Measurements from ENCODE around the gene CACNA1A.

The CACNA1A gene

DNA sequence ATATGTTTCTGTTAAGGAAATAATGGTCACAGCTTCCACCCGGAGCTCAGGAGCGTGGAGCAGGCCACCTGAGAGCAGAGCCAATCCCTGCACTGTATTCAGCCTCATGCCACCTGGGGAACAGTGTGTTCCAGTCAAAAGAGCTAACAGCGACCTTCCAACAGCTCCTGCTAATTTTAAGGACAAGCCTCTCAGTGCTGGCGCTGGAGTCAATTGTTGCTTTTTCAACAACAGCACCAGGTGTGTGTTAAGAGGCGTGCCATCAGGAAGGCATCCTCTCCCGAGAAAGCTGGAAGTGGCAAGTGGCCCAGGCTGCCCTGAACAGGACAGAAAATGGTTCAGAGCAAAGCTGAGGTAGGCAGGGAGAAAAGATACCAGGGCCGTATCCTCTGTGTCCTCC lies 102.0 kb downstream of the CACNA1A start:
- DNase-seq (ENCODE audit: low spot score): no peak
- TF ChIP-seq, protein P1, sequence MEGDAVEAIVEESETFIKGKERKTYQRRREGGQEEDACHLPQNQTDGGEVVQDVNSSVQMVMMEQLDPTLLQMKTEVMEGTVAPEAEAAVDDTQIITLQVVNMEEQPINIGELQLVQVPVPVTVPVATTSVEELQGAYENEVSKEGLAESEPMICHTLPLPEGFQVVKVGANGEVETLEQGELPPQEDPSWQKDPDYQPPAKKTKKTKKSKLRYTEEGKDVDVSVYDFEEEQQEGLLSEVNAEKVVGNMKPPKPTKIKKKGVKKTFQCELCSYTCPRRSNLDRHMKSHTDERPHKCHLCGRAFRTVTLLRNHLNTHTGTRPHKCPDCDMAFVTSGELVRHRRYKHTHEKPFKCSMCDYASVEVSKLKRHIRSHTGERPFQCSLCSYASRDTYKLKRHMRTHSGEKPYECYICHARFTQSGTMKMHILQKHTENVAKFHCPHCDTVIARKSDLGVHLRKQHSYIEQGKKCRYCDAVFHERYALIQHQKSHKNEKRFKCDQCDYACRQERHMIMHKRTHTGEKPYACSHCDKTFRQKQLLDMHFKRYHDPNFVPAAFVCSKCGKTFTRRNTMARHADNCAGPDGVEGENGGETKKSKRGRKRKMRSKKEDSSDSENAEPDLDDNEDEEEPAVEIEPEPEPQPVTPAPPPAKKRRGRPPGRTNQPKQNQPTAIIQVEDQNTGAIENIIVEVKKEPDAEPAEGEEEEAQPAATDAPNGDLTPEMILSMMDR (IDR thresholded peaks at IDR 0.05; ENCODE audit: extremely low read depth, missing control alignments): no peak

DNA sequence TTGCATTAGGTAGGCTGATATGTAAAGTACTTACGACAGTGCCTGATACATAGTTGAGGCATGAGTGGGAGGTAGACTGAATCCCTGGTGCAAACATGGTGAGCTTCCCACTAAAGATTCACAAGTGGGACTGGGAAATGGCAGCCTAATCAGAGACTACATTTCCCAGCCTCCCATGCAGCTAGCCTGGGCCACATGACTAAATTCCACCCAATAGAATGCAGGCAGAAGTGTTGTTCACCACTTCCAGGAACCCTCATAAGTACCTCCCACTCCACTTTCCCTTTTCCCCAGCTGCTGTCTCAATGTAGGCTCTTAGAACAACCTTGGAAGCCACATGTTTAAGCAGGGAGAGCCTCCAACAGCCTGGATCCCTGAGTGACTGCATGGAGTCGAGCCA lies 104.9 kb downstream of the CACNA1A start:
- TF ChIP-seq, protein P1 (IDR thresholded peaks at IDR 0.05; ENCODE audit: extremely low read depth, missing control alignments): no peak
- DNase-seq (ENCODE audit: low spot score): no peak

DNA sequence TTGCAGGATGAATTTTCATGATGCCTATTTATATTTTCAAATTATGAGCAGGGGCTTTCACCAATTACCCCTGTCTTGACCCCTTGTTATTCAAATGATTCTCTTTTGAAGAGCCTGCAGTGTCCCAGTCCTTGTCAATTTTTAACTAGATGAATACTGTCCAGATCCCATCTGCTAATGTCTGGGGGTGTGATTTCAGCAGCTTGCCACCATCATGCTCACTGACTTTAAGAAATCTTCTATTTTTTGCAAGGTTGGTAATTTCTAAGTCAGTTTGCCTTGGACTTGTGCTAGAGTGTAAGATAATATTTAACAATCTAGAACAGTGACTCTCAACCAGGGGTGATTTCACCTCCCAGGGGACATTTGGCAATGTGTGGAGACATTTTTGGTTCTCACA lies 106.0 kb downstream of the CACNA1A start:
- TF ChIP-seq, protein P1 (IDR thresholded peaks at IDR 0.05; ENCODE audit: extremely low read depth, missing control alignments): no peak
- no peak for DNase-seq (ENCODE audit: low spot score)

DNA sequence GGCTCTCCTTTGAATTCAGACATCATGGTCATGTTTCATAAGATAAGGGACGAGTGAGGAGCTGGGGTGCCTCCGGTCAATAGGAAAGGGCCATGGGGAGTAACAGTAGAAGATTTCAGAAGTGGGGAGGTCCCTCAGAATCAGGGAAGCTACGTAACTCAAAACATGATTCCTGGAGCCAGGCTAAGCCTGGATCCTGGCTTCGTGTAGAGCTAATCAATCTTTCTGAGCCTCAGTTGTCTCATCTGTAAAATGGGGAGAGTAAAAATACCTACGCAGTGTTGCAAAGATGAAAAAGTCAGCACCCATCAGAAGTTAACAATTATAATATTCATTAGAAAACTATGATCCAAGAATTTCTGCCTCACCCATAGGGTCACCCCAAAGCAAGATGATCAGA lies 106.5 kb downstream of the CACNA1A start:
- DNase-seq (ENCODE audit: low spot score): no peak
- TF ChIP-seq, protein P1 (IDR thresholded peaks at IDR 0.05; ENCODE audit: extremely low read depth, missing control alignments): no peak

DNA sequence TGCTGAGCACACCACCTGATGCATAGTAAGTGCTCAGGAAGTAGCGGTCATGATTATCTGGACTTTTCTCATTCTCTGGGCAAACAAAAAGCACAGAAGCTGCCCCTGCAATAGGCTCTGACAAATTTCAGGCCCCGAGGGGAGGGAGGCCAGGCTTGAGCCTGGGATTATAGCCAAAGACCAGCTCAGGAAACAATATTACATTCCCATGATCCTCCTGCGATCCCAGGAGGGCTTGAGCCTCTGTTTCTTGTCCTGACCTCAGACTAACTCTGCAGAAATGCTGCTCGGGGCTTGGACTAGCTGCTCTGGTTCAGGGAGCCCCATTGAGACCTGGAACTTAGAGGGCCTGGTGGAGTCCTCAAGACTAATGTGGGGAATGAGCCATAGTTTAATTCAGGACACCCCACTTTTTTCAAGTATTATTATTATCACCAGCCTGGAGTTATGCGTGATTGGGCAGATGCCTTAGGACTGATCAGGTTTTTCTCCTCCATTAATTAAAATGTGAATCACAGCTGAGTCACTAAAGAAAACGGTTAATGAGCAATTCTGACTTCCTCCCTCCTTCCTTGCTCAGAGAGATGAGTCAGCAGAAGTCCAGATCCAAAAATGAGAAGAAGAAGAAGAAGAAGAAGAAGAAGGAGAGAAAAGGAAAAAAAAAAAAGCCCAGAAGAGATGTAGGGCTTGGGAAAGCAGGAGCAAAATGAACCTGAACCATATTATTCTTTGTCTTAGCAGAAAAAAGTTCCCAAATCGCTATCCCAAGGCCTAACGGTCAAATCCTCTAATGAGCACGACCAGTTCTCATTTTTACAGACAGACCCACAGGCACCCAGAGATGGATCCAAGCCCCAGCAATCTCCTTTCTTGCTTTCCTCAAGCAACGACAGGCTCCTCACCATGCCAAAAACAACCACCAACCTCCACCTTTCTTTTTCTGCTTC lies 107.2 kb downstream of the CACNA1A start:
- no peak for DNase-seq (ENCODE audit: low spot score)
- TF ChIP-seq, protein P1 (IDR thresholded peaks at IDR 0.05; ENCODE audit: extremely low read depth, missing control alignments): no peak

DNA sequence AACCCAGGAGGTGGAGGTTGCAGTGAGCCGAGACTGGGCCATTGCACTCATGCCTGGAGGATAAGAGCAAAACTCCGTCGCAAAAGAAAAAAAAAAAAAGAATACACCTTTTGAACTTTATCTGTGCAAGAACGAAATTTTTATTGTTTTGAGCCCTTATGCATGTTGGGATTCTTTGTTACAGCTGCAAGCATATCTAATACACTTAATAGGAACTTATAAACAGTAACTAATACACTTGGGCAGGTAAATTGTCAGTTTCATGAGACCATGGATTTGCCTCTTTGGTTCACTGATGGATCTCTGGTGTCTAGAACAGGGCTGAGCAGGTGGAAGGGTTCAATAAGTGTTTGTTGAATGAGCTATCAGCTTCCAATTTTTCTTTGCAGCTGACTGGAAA lies 108.1 kb downstream of the CACNA1A start:
- TF ChIP-seq, protein P1 (IDR thresholded peaks at IDR 0.05; ENCODE audit: extremely low read depth, missing control alignments): no peak
- no peak for DNase-seq (ENCODE audit: low spot score)

DNA sequence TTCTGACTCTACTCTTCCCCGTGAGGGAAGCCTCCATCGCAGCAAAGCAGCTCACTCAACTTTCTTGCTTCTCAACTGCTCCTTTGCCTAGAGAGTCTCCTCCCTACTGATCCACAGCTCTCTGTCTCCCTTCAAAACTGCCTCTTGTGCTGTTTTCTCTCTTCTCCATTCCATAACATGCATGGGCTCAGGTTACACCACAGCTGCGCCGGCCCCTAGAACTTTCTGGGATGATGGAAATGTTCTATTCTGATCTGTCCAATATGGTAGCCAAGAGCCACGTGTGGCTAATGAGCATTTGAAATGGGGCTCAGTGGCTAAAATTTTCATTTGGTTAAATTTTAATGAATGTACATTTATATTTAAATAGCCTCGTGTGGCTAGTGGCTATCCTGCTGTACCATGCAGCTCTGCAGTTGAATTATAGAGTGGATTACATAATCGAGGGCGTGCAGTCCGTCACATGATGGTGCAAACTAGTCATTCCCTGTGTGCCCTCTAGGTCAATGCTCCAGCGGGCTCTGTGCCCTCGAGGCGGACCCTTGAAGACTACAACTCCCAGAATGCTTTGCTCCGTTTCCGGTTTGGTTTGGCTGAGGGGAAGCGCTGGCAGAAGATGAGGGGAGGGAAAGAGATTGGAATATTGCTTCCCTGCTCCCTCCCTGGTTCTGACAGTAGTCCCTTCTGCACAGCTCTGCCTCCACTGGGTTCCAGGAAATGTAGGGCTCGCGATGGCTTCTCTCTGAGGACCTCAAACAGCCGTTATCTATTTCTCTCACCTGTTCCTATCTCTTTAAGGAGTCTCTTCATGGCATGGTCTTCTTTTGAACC lies 109.8 kb downstream of the CACNA1A start:
- DNase-seq (ENCODE audit: low spot score): no peak
- TF ChIP-seq, protein P1 (IDR thresholded peaks at IDR 0.05; ENCODE audit: extremely low read depth, missing control alignments): no peak

All from GM20000 (cell line).